HFFc6 (cell line): ENCODE results near the gene WDSUB1. TPM values are rescaled to one million over a fixed set of nuclear protein-coding genes. Genes with fewer than 3 reads are reported as not detected.

Experiments used
- DNase-seq: peaks from one replicate; pipeline ENCODE4 v3.0.0-alpha.2; 2018
- H3K27ac Mint-ChIP-seq: 2 replicates; pipeline ENCODE4 v1.8.0; 2020; ENCODE audit warnings: mild to moderate bottlenecking, mixed read lengths
- H3K27me3 Mint-ChIP-seq: 2 replicates; pipeline ENCODE4 v1.8.0; 2021; ENCODE audit warnings: mild to moderate bottlenecking, moderate library complexity, mixed read lengths; ENCODE audit not compliant: insufficient read depth
- H3K36me3 Mint-ChIP-seq: 2 replicates; pipeline ENCODE4 v1.8.0; 2021; ENCODE audit warnings: low read depth, mixed read lengths
- H3K4me1 Mint-ChIP-seq: 2 replicates; pipeline ENCODE4 v1.8.0; 2020; ENCODE audit warnings: low read depth, mixed read lengths
- H3K4me3 Mint-ChIP-seq: 2 replicates; pipeline ENCODE4 v1.8.0; 2020; ENCODE audit warnings: mild to moderate bottlenecking, moderate library complexity, mixed read lengths
- H3K9me3 Mint-ChIP-seq: 2 replicates; pipeline ENCODE4 v1.8.0; 2020; ENCODE audit warnings: mild to moderate bottlenecking, mixed read lengths
- CTCF ChIP-seq: fragments of 200-600 bp; sonication (generic); IDR thresholded peaks from 2 replicates; pipeline ENCODE4 v1.5.0; 2021; ENCODE audit warnings: antibody characterized with exemption, mild to moderate bottlenecking
- total RNA-seq, 6 experiments: library from RNA; stranded (reverse); fragmentation: NEBNext Ultra II Directional; extraction: Animal tissue kit (Norgen Biotek cat#: 25700); gene quantifications; 2 replicates in 1 of 6; 3 replicates in 5 of 6; pipeline ENCODE4 v1.2.3, GENCODE V29; 2021

The WDSUB1 gene
- total RNA-seq, 6 experiments from 2014 or later: 6.1 to 8.9 (median 7.0) TPM

GRCh38 chr2:159290289-159290907 is 3.9 kb upstream of the WDSUB1 start:
- DNase-seq: peak; percentile 71
- 0 out of 2 replicates have a peak overlapping the region, but pooled peaks have one; percentile 25 for H3K27ac Mint-ChIP-seq

GRCh38 chr2:159287733-159288132 is 1.2 kb upstream of the WDSUB1 start:
- Mint-ChIP-seq H3K4me1 (peaks cover 39% of the 10 kb centered on the region), H3K4me3 (no peak overlapping the region), H3K9me3 (no peaks in the 10 kb centered on the region)

More at GRCh38 chr2:159290289-159290907, 3.9 kb upstream of the WDSUB1 start:
- Mint-ChIP-seq H3K9me3 (no peaks in the 10 kb centered on the region), H3K36me3 (no peaks in the 10 kb centered on the region), H3K27me3 (no peaks in the 10 kb centered on the region), H3K4me1 (peaks cover 28% of the 10 kb centered on the region), H3K4me3 (no peak overlapping the region)
- no peak for TF ChIP-seq CTCF

GRCh38 chr2:159286709-159287441 is 372 bp upstream of the WDSUB1 start:
- H3K4me3 Mint-ChIP-seq: peak overlapping the region; percentile 91
- peak overlapping the region; percentile 86 for H3K27ac Mint-ChIP-seq
- no peaks in the 10 kb centered on the region for H3K36me3 Mint-ChIP-seq
- DNase-seq: peak; percentile 85
- no peaks in the 10 kb centered on the region; the same call in 1 of the 2 replicates for H3K27me3 Mint-ChIP-seq
- peaks cover 42% of the 10 kb centered on the region for H3K4me1 Mint-ChIP-seq
- TF ChIP-seq CTCF: no peak
- no peaks in the 10 kb centered on the region for H3K9me3 Mint-ChIP-seq

More at GRCh38 chr2:159287733-159288132, 1.2 kb upstream of the WDSUB1 start:
- Mint-ChIP-seq H3K36me3 (no peaks in the 10 kb centered on the region), H3K27me3 (no peaks in the 10 kb centered on the region; the same call in 1 of the 2 replicates), H3K27ac (0 out of 2 replicates have a peak overlapping the region, but pooled peaks have one; percentile 16)
- TF ChIP-seq CTCF: no peak
- DNase-seq: no peak

- no peaks in the 10 kb centered on the region for H3K36me3 Mint-ChIP-seq
- no peaks in the 10 kb centered on the region for H3K9me3 Mint-ChIP-seq
- no peaks in the 10 kb centered on the region; the same call in 1 of the 2 replicates for H3K27me3 Mint-ChIP-seq
- peaks cover 35% of the 10 kb centered on the region for H3K4me1 Mint-ChIP-seq
- peak overlapping the region; percentile 71 for H3K27ac Mint-ChIP-seq
- no peak for DNase-seq
- TF ChIP-seq CTCF: no peak
- peak overlapping the region; percentile 89 for H3K4me3 Mint-ChIP-seq
Measured at GRCh38 chr2:159285433-159285832, 1.1 kb downstream of the WDSUB1 start.

- H3K27ac Mint-ChIP-seq: no peak overlapping the region
- no peaks in the 10 kb centered on the region for H3K9me3 Mint-ChIP-seq
- no peak overlapping the region for H3K4me3 Mint-ChIP-seq
- H3K27me3 Mint-ChIP-seq: no peaks in the 10 kb centered on the region; the same call in 1 of the 2 replicates
- H3K36me3 Mint-ChIP-seq: no peaks in the 10 kb centered on the region
- no peak for DNase-seq
- H3K4me1 Mint-ChIP-seq: peaks cover 29% of the 10 kb centered on the region
- TF ChIP-seq CTCF: no peak
Measured at GRCh38 chr2:159283529-159283928, 3.0 kb downstream of the WDSUB1 start.
